HG03575 (cell line): ENCODE data around the gene JAZF1.

Experiments used
- ATAC-seq: cut with Tn5 transposase; IDR thresholded peaks from one replicate; pipeline ENCODE4 v1.9.1; 2021; ENCODE audit not compliant: unreplicated experiment, insufficient number of reproducible peaks, low FRiP score; ENCODE audit errors: extremely low read depth

JAZF1 gene

GRCh38 chr7:27966219-27966780, 214.3 kb downstream of the JAZF1 start:
- ATAC-seq = no peak

- ATAC-seq = no peak
Observed at GRCh38 chr7:27965650-27966049, 214.9 kb downstream of the JAZF1 start.

- no peak for ATAC-seq
Observed at GRCh38 chr7:27964820-27965219, 215.8 kb downstream of the JAZF1 start.

GRCh38 chr7:27963056-27963455, 217.5 kb downstream of the JAZF1 start:
- ATAC-seq = no peak

- ATAC-seq = no peak
Observed at GRCh38 chr7:27962273-27962672, 218.3 kb downstream of the JAZF1 start.

- no peak for ATAC-seq
Observed at GRCh38 chr7:27961255-27961654, 219.3 kb downstream of the JAZF1 start.

GRCh38 chr7:27960415-27960814, 220.2 kb downstream of the JAZF1 start:
- no peak for ATAC-seq

- ATAC-seq = no peak
Observed at GRCh38 chr7:27958933-27959548, 221.6 kb downstream of the JAZF1 start.

GRCh38 chr7:27955596-27955995, 225.0 kb downstream of the JAZF1 start:
- no peak for ATAC-seq

GRCh38 chr7:27955011-27955410, 225.6 kb downstream of the JAZF1 start:
- no peak for ATAC-seq

GRCh38 chr7:27953777-27954176, 226.8 kb downstream of the JAZF1 start:
- ATAC-seq = no peak

- no peak for ATAC-seq
Observed at GRCh38 chr7:27953361-27953760, 227.2 kb downstream of the JAZF1 start.

GRCh38 chr7:27952456-27953285, 227.9 kb downstream of the JAZF1 start:
- ATAC-seq = no peak

GRCh38 chr7:27950123-27950522, 230.5 kb downstream of the JAZF1 start:
- ATAC-seq = no peak

- ATAC-seq = no peak
Observed at GRCh38 chr7:27948861-27949260, 231.7 kb downstream of the JAZF1 start.

- ATAC-seq = no peak
Observed at GRCh38 chr7:27947586-27948278, 232.9 kb downstream of the JAZF1 start.

- no peak for ATAC-seq
Observed at GRCh38 chr7:27946351-27946750, 234.2 kb downstream of the JAZF1 start.

GRCh38 chr7:27945058-27945795, 235.4 kb downstream of the JAZF1 start:
- ATAC-seq = no peak

GRCh38 chr7:27944643-27945042, 236.0 kb downstream of the JAZF1 start:
- no peak for ATAC-seq
